IPS DF 4.7 (cell line): ENCODE results near the gene SORCS3.

ENCODE experiments used
- DNase-seq: peaks from one replicate; pipeline ENCODE4 v3.0.0-alpha.2; 2013; ENCODE audit warnings: low spot score; ENCODE audit errors: extremely low read depth

Gene SORCS3

DNA sequence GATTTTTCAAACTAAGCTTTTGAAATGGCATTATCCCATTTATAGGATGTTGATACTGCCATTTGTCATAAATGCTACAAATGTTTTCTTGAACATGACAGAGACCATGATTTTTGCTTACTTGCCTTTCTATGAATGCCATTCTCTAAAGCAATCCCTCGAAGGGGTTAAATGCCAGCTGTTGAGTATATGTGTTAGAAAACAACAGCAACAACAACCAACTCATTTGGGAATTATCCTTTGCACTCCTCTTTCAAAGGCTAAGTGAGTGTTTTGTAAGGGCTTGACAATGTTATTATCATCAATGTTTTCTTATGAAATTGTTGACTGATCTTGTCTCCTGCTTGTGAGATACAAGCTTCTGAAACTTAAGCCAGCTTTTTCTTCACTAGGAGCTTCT is 529.4 kb downstream of the SORCS3 start:
- DNase-seq: no peak

DNA sequence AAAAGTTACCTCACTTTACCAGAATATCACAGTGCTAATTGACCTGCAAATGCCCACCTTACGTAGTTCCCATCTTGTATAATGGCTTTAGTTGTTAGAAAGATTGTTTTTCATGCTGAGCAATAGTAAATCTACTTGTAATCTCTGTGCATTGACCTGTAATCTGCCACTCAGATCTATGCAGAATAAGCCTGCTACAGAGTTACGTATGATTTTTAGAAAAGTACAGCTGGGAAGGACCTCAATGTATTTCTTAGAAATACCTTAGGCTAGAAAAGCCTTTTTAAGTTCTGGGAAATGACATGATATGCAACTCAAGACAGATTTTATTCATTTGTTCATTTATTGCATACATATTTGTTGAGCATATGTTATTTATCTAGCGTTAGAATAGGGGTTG is 530.9 kb downstream of the SORCS3 start:
- no peak for DNase-seq

GRCh38 chr10:105181626-105182025 is 540.5 kb downstream of the SORCS3 start:
- DNase-seq: no peak

GRCh38 chr10:105183536-105183935 is 542.4 kb downstream of the SORCS3 start:
- DNase-seq: no peak

- no peak for DNase-seq
Measured at GRCh38 chr10:105185161-105185560, 544.1 kb downstream of the SORCS3 start.

- no peak for DNase-seq
Measured at GRCh38 chr10:105187243-105187642, 546.2 kb downstream of the SORCS3 start.

DNA sequence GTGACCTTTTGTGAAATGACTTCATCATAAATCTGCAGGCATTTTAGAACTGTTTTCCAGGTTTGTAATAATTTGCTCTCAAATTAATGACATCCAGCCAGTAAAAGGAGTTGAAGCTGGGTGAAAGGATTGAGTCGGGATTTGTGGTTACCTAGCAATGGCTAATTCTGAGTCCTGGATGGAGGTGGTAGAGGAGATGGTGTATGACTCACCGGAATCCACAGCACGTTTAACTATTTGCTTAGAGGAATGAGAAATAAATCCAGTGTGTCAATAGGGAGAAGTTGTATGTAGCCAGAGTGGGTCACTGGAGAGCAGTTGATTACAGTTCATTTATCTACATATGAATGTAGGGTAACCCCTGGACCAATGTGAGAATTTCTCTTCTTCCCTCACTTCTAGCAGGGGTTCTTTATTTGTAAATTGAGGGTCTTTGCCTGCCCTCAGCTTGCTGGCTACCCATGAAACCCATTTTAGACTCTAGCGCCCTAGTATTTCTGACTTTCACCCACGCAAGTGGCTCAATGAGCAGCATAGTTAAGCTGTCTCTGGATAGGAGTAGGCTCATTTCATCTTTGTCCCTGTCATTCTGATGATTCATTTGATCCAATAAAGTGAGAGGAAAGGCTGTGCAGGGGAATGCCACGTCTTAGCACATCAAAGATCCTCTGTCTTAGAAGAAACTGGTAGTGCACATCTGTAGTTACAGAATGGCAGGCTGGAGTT is 547.8 kb downstream of the SORCS3 start:
- no peak for DNase-seq

DNA sequence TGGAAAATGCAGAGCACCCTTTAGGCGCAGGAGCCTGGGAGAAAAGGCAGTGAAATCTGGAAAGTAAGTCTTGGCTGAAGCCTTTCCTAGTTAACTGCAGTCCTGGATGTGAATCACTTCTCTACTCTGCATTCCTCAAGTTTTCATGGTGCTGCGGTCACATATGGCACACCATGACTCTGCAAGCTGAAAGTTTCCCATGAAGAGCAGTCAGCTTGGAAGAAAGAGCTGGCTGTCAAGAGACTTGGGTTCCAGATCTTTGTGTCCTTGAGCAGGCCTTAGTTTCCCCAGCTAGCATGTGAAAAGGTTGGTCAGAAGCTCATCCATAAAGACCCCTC is 548.3 kb downstream of the SORCS3 start:
- no peak for DNase-seq

DNA sequence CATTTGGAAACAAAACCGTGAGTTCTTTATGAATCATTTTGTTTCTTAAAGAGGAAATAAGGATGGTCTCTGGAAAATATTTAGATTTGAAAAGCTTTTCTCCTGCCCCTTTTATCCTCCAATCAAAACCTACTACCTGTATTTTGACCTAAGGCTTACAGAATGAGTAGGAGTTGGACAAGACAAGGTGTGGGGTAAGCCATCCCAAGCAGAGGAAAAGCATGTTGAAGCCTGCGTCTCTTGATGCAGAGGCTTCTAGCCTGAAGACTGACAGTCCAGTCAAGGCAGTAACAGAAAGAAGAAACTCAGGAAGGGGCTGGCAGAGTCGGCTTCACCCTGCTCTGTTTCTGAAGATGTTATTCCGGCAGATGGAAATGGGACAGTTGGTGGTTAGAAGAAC is 551.1 kb downstream of the SORCS3 start:
- DNase-seq: no peak

- no peak for DNase-seq
Measured at GRCh38 chr10:105192861-105193260, 551.8 kb downstream of the SORCS3 start.

DNA sequence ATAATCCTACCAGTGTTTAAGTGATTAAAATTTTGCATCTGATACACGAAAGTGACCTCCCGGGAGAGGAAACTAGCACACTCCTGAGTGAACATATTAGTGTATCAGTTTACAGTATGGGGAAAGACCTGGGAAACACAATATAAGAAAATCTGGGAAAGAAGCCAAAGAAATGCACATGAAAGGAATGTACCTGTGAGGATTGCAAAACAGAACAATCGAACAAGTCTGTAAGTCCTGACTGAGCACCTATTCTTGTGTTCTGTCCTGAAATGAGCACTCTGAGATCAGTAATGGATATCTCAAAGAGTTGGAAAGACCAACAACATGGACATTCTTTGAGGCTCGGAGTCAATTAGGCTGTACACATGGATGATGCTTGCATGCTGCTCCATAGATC is 554.7 kb downstream of the SORCS3 start:
- DNase-seq: no peak

DNA sequence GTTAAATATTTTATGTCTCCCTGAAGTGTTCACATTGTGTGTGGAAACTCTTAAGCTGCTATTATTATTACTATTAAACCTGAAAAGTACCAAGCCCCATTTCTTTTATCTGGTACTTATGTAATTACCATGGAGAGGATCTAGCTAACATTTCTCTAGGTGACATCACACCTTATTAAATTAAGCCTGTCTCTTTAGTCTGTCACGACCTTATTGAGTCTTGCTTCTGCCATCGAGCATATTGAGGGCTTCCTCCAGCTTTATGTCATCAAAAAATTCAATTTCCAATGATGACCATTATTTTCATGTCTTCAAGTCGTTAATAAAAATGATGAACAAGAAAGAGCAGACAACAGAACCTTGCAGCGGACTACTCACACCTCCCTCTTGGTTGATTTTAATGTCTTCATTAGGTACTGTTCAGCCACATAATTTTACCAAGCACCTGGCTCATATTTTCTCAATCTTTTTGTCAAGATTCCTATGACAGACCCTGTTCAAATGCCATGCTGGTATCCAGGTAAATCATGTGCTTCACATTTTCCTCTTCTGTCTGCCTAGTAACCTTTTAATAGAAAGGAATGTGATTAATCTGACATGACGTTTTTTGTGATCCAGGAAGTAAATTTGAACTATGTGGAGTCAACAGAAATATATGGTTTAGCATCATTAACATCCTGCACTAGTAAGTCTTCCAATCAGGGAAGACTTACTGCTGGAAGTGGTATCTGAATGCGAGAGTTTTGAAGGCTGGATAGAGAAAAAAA is 556.7 kb downstream of the SORCS3 start:
- DNase-seq: no peak

- DNase-seq: no peak
Measured at GRCh38 chr10:105206616-105207015, 565.5 kb downstream of the SORCS3 start.

GRCh38 chr10:105207476-105207995 is 566.4 kb downstream of the SORCS3 start:
- no peak for DNase-seq

- DNase-seq: no peak
Measured at GRCh38 chr10:105210546-105210945, 569.5 kb downstream of the SORCS3 start.

GRCh38 chr10:105237685-105238084 is 596.6 kb downstream of the SORCS3 start:
- DNase-seq: no peak

GRCh38 chr10:105239311-105240219 is 598.5 kb downstream of the SORCS3 start:
- no peak for DNase-seq

GRCh38 chr10:105241254-105241653 is 600.2 kb downstream of the SORCS3 start:
- DNase-seq: no peak

DNA sequence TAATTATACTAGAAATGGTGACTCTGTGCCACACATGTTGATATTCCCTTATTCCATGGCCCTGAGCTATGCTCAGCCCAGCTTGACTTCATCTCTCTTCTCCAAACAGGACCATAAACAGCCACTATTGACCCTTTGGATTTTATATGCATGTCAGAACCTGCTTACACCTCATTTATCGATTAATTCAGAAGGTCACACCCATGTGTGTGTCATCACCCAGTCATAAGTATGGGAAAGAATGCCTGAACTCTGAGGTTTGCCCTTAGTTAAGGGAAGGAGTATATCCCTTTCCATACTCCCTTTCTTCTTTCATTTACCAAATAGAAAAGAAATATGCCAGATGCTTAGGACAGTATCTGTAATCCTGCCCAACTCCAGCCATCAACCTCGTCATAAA is 602.3 kb downstream of the SORCS3 start:
- no peak for DNase-seq

GRCh38 chr10:105243825-105244224 is 602.7 kb downstream of the SORCS3 start:
- DNase-seq: no peak

DNA sequence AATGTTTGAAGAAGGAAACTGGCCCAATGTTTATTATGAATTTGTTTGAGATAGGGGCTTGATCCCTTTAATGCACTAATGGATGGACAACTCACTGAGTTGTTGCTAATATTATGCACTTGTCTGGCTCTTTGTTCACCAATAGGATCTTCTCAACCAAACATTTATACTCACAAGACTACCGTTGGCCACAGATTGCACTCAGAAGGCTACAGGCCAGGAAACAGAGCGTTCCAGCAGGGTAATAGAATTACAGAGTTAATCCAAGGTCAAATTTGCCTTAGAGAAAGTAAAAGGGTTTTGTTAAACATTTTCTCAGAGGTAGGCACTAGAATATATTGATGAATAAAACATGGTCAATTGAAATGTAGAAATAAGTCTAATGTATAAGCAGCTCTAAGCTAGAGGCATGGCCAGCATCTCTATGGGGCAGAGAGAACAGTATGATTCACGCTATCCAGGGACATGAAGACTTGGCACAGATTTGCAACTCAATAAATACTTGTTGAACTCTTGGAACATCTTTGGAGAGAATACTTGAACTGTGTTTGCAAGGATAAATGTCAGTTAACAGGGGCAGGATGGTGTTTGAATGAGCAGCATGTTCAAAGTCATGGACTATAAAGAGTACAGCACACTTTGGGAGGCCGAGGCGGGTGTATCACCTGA is 606.9 kb downstream of the SORCS3 start:
- DNase-seq: no peak
